MM.1S (cell line): ENCODE results near the gene EIF5.

Source experiments
- CTCF ChIP-seq: fragments of 300-600 bp; sonication (generic); IDR thresholded peaks from 2 replicates; pipeline ENCODE4 v1.5.1; 2016; ENCODE audit warnings: antibody characterized with exemption, low read length, mixed read lengths
- EZH2 ChIP-seq: fragments of 300-600 bp; sonication (generic); optimal IDR thresholded peaks from 2 replicates; pipeline ENCODE3; 2017; ENCODE audit warnings: low read depth, mild to moderate bottlenecking, antibody characterized with exemption, low read length, mixed read lengths

DNA sequence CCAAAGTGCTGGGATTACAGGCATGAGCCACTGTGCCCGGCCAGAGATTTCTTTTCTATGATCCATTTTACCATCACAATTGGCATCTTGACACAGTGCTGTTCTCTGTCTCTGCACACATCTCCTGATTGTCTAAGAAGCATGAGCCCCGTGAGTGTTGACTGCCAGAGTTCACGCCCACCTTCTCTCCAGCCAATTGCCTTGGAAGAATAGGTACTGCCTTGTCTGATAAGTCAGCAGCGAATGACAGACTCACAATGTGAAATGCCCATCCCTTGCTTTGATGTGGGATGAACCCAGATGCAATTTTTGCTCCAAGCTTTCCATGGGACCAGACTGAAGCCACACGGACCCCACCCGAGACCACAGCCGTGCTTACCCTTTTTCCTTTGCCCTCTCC is 19.3 kb downstream of the EIF5 start:
- no peak for TF ChIP-seq CTCF
- no peak for TF ChIP-seq EZH2
